RCC 7860 (cell line): ENCODE data around the gene IGSF9.

Source experiments
- DNase-seq: peaks from one replicate; pipeline ENCODE4 v3.0.0-alpha.2; 2015; ENCODE audit warnings: low spot score
- FAIRE-seq: peaks from 2 replicates; lab custom pipeline; 2012; peaks lifted over from hg19 to GRCh38; lab: Jason Lieb, UNC

IGSF9 gene, protein sequence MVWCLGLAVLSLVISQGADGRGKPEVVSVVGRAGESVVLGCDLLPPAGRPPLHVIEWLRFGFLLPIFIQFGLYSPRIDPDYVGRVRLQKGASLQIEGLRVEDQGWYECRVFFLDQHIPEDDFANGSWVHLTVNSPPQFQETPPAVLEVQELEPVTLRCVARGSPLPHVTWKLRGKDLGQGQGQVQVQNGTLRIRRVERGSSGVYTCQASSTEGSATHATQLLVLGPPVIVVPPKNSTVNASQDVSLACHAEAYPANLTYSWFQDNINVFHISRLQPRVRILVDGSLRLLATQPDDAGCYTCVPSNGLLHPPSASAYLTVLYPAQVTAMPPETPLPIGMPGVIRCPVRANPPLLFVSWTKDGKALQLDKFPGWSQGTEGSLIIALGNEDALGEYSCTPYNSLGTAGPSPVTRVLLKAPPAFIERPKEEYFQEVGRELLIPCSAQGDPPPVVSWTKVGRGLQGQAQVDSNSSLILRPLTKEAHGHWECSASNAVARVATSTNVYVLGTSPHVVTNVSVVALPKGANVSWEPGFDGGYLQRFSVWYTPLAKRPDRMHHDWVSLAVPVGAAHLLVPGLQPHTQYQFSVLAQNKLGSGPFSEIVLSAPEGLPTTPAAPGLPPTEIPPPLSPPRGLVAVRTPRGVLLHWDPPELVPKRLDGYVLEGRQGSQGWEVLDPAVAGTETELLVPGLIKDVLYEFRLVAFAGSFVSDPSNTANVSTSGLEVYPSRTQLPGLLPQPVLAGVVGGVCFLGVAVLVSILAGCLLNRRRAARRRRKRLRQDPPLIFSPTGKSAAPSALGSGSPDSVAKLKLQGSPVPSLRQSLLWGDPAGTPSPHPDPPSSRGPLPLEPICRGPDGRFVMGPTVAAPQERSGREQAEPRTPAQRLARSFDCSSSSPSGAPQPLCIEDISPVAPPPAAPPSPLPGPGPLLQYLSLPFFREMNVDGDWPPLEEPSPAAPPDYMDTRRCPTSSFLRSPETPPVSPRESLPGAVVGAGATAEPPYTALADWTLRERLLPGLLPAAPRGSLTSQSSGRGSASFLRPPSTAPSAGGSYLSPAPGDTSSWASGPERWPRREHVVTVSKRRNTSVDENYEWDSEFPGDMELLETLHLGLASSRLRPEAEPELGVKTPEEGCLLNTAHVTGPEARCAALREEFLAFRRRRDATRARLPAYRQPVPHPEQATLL

DNA sequence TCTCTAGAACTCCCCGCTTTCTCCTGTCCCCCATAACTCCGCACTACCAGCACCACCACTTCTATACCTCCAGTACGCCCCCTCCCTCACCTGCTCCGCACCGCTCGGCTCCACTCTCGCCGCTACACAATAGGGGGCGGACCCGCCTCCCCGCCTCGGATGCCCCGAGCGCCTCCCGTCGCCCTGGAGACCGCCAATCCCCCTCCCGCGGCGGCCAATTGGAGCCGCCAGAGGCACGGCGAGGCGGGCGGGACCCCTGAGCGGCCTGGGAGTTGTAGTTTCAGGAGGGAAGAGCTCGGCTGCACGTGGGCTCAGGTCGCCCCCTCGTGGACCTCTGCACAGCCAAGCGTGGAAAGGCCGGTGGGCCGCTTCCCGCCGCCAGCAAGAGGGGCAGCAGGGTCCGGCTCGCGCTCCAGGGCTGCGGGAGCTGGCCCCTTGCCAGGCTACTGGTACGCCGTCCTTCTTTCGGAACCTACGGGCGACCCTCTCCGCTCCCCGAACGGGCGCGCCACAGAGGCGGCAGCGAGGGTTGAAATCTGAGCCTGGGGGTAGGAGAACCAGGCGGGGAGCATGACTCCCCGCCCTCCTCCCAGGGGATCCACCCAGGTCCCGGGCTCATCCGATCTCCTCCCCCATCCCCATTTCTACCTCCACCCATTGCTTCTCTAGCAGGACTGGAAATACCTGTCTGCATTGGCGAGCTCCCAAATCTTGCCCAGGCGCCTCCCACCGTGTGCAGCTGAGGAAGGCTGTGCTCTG lies at the start of gene IGSF9:
TSS of gene IGSF9 (minus strand) at position 131 of the 759 bp plus-strand sequence. CDS start 2,159 bp downstream, outside the sequence.
- FAIRE-seq = no peak
- DNase-seq = no peak

DNA sequence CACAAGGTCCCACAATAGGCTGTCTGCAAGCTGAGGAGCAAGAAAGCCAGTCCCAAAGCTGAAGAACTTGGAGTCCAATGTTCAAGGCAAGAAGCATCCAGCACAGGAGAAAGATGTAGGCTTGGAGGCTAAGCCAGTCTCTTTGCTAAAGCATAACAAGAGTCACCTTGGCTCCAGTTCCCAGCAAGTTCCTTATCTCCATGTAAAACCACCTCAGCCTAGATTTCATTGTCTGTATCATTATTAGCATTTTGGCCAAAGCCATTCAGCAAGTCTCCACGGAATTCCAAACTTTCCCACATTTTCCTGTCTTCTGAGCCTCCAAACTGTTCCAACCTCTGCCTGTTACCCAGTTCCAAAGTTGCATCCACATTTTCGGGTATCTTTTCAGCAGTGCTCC lies 49.5 kb upstream of the IGSF9 start:
- no peak for DNase-seq
- no peak for FAIRE-seq

DNA sequence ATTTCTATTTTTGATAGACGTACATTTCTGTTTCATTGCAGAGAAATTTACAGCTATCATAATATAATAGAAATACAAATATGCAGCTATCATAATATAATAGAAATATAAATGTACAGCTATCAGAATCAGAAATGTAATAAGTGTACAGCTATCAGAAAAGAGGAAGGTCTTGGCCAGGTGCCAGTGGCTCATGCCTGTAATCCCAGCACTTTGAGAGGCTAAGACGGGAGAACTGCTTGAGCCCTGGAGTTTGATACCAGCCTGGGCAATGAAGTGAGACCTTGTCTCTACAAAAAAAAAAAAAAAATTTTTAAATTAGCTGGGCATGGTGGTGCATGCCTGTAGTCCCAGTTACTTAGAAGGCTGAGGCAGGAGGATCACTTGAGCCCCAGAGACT lies 48.5 kb upstream of the IGSF9 start:
- no peak for FAIRE-seq
- no peak for DNase-seq

DNA sequence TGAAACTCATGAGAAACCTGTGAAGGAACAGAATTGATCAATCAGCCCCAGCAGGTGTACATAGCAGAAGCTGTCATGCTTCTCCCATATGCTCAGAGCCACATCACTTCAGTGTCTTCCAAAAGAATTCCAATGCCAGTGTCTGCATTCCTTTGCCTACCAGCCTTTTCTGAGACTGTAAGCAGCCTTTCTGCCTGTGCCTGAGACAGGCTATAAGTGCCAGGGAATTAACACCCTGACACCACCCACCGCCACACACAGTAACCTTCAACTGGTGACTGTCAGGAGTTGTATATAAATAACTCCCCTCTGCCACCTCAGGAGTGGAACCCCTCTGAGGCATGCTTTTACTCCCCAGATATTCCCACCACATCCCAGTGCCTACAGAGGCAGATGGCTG lies 46.7 kb upstream of the IGSF9 start:
- FAIRE-seq = no peak
- DNase-seq = no peak

DNA sequence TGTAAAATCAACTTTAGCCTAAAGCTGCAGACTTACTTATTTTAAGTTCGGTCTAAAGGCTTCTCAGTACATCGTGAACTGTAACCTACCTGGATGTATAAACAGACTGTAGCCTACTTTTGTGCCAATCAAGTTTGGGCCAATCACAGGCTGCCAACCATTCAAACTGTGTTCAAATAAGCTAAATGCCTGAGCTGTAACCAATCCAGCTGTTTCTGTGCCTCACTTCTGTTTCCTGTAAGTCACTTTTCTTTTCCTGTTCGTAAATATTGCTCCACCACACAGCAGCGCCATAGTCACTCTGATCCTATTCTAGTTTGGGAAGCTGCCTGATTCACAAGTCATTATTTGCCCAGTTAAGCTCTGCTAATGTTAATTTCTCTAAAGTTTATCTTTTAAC lies 46.1 kb upstream of the IGSF9 start:
- no peak for DNase-seq

DNA sequence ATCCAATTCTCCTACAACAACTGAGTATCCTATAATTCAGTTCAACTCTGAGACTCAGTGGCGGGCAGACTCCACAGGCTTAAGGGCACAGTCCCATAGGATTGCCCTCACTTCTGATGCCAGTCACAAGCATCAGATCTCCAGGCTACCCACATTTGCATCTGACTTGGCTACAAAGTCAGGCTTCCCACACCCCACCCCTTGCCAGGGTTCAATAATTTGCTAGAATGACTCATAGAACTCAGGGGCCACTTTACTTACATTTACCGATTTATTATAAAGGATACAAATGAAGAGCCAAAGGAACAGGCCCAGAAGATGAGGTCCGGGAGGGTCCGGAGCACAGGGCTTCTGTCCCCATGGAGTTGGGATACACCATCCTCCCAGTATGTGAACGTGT lies 44.6 kb upstream of the IGSF9 start:
- DNase-seq (no peak), FAIRE-seq (no peak)

More for the DNA sequence above, 46.1 kb upstream of the IGSF9 start:
- FAIRE-seq = no peak

DNA sequence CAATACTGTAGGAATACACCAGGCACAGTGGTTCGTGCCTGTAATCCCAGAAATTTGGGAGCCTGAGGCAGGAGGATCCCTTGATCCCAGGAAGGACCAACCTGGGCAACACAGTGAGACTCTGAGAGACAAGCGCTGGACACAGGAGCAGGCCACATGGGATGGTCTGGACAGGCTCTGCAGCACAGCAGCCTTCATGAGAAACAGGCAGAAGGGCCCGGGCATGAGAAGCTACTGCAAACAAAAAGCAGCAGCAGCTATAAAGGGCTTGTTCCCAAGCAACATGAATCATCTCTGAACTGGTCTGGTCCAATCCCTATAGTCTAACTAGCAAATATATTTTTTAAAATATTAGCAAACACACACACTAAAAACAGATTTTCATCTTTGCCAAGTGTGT lies 44.2 kb upstream of the IGSF9 start:
- DNase-seq = no peak
- no peak for FAIRE-seq

DNA sequence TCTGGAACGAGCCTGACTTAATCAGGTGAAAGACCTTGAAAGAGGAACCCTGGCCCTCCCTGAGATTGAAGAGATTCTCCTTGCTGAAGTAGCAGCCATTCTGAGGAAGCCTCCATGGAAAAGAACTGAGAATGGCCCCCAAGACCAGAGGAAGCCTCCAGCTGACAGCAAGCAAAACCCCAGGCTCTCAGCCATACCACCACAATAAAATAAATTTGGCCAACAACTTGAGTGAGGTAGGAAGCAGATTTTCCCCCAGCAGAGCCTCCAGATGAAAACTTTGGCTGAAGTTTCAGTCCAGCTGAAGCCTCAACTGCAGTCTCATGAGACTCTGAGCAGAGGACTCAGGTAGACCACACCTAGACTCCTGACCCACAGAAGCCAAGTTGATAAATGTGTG lies 42.6 kb upstream of the IGSF9 start:
- FAIRE-seq (no peak), DNase-seq (no peak)

DNA sequence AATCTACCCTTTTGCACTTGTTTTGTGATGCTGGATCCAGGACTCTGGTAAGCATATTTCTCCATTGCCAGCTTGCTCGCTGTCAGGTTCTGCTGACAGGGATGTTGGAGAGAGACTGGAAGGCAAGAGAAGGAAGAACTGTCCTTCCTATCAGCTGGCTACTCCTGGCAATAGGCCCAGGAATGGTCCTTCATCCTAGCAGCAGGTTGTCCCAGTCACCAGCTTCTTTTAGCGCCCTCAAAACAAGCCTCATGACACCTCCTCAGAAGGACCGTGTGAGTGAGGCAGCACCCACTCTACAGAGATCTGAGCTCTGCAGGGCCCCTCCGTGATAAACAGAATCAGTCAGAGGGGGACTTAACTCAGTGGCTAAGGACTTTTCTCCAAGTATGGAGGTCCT lies 41.8 kb upstream of the IGSF9 start:
- FAIRE-seq = no peak

DNA sequence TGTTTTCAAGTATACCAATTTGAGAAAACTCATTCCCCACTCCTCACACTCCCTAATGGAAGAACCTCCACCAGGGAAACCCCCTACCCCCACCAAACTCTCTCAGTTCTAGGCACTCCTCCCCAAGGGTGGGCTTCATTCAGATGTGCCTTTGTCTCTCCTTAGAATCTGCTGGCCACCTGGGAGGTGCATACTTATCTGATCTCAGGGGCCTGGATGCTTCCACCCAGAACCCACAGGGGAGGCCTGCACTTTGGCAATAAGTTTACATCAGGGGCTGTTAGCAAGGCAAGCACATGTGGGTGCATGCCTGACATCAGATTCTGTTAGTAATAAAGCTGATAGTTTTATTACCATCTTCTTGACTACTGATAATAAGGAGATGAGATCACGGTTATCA lies 41.1 kb upstream of the IGSF9 start:
- no peak for FAIRE-seq

More for the DNA sequence above, 41.8 kb upstream of the IGSF9 start:
- no peak for DNase-seq

DNA sequence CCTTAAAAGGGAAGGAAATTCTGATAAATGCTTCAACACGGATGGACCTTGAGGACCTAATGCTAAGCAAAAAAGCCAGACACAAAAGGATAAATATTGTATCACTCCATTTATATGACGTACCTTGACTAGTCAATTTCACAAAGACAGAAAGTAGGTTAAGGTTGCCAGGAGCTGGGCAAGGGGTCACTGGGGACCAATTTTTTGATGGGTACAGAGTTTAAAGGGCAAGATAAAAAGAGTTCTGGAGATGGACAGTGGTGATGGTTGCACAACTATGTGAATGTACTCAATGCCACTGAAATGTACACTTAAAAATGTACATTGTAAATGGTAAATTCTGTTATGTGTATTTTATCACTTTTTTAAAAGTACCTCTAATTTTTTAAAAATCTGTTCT lies 40.7 kb upstream of the IGSF9 start:
- FAIRE-seq (no peak), DNase-seq (no peak)

More for the DNA sequence above, 41.1 kb upstream of the IGSF9 start:
- DNase-seq = no peak

DNA sequence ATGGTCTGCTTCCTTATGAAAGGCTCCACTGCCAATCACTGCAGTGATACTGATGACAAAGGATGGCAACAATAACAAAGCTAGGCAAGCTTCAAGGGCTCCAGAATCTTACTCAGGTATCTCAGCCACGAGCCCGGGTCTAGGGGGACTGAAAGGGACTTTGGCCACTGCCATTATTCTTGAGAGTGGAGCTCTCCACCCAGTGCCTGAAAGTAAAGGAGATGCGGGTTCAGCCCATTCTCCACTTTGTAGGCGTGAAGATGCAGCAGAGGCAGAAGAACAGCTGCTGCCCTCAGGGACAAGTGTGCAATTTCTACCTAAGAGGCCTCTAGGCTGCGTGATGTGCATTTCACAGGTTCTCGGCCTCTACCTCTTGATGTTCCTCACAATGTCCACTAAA lies 40.1 kb upstream of the IGSF9 start:
- DNase-seq (no peak), FAIRE-seq (no peak)

DNA sequence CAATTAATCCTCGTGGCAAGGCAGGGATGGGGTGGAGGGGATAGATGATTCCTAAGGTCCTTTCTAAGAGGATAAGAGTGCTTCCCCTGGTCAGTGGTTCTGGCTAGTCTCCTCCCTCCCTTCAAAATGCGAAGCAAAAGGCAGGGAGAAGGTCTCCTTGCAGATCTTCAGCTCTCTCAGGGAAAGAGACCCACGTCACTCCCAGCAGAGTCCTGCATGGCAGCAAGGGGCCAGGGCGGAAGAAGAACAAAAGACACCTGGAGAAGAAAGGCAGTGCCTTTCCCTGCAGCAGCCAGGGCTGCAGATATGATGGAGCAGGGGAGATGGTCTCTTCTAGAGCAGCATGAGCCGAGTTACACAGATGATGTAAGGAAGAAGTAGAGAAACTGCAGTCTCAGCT lies 38.3 kb upstream of the IGSF9 start:
- no peak for DNase-seq
- no peak for FAIRE-seq

DNA sequence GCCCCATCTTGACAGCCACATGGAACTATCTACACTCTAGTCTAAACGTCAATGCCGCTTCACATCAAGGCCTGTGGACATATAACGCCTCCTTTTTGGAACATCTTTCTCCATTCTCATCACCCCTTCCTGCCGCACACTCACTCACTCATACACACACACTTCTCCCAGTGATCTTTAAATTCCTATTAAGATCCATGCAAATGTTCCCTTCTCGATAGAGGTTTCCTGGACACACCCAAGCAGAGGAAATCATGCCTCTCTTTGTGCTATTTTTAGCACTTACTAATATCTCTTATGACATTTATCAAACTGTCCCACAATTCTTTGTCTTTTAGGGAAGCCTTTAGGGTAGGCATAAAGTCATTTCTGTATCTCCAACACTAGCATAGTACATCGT lies 36.9 kb upstream of the IGSF9 start:
- DNase-seq = no peak
- FAIRE-seq = no peak

DNA sequence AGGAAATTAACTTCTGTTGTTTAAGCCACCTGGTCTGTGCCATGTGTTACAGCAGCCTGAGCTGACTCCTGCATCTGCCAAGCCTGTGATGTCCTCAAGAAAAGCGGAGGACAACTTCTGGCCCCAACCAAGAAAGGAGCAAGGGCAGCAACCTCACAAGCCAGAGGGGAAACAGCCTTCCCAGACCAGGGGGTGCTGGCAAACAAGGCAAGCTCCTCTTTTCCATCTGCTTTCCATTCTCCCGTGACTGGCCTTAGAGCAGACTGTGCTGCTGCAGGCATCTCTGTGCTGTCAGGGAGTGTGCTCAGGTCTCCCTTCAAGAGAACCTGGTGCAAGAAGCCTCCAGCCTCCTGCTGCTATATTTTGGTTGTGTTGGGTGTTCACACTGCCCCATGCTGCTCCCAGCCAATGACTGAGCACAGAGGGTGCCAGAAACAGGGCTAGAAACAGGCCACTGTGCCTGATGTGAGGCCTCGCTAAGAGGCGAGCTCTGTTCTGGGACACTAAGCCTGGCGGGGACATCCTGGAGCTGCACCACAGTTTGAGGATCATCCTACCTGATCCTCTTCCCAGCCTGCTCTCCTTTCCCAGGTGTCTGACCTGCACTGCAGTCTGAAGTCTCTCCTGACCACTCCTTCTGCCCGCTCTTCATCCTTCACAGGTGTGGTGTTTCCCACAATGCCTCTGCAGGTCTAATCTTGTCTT lies 36.1 kb upstream of the IGSF9 start:
- FAIRE-seq (no peak), DNase-seq (no peak)

DNA sequence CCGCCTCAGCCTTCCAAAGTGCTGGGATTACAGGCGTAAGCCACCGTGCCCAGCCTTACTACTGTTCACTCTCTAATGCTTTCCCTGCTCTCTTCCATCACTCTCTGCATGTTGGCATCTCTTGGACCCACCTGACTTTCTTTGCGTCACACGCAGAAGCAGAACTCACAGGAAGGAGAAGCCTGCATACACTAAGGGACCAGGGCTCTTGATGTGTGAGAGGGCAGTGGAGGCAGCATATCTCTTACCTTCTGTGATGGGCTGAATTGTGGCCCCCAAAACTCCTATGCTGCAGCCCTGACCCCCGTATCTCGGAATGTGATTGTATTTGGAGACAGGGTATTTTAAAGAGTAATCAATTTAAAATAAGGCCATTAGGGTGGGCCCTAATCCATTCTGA lies 35.4 kb upstream of the IGSF9 start:
- DNase-seq = no peak
- FAIRE-seq = no peak

DNA sequence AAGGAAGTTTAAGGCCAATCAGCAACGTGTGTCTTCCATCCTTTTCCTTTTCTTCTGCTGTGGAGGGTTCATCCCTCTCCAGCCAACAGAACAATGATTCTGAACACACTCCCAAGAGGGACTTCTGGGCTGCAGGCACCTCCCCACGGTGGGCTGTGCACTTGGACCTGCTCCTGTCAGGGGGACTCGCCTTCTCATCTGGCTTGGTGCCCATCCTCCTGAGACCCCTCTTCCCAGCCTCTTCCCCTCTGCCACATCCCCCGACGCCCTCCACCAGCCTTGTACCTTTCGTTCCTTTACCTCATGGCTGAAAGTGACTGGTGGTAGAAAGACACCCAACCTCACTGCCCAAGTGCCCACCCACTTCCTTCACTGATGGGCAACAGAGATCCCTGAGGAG lies 34.7 kb upstream of the IGSF9 start:
- FAIRE-seq (no peak), DNase-seq (no peak)

DNA sequence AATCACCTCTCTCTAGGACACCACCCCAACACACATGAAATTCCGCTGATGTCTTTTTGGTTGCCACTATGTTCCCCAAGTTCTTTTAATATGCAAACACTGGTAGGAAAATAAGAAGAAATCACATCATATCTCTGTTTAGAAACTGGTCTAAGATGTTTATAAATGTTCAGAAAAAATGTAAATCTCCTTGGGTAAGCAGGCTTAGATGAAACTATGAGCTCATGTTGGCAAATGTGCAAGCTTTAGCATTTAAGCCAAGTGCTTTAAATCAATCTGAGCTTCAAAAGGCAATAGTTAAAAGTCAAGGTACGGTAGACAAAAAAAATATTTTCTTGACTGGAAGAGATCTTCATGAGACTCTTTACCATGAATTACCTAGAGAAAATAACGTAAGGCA lies 33.8 kb upstream of the IGSF9 start:
- FAIRE-seq (no peak), DNase-seq (no peak)

DNA sequence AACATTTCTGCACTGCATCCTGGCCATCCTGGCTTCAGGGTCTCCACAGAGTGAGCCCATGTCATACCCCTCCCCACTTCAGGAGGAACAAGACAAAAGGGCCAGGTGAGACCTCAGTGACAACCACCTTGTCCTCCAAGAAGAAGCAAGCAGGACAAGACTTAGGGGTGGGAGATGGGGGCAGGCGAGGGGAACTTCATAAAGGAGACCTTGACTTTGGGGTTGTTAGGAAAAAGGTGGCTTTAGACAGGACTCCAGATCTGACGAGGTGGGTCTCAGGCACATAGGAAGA lies 32.6 kb upstream of the IGSF9 start:
- no peak for DNase-seq
- no peak for FAIRE-seq

DNA sequence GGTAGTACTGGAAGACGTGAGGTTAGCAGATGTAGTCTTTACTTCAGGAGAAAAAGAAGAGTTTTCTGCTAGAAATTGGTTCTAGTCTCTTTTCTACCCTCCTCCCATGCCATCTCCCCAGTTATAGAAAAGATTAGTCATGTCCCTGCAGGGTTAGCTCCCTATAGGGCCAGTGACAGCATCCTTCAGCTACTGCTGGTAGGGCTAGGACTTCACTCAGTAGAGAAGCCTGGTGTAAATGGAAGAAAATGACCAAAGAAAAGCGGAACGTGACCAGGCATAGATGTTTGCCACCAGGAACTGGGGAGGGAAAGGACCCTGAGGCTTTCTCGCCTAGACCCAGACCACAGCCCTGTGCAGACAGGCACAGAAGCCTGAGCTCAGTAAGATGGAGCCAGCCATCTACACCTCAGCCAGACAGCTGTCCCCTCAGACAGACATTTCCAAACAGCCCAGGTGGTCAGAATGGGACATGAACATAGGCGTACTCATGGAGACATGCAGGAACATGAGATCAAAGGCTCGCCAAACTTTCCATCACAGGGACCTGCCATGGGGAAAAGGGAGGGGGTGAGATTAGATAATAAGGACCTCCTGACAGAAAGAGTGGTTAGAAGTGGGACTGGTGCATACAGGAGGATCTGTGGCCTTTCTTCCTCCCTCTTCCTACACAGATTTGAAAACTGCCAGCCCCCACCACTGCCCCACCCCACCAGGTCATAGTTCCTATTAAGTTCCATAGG lies 32.1 kb upstream of the IGSF9 start:
- FAIRE-seq (no peak), DNase-seq (no peak)
